GM19452 (cell line): ENCODE measurements around the gene KMT2C.

Experiments
- ATAC-seq: cut with Tn5 transposase; IDR thresholded peaks from one replicate; pipeline ENCODE4 v1.9.1; 2021; ENCODE audit not compliant: unreplicated experiment

KMT2C gene

DNA sequence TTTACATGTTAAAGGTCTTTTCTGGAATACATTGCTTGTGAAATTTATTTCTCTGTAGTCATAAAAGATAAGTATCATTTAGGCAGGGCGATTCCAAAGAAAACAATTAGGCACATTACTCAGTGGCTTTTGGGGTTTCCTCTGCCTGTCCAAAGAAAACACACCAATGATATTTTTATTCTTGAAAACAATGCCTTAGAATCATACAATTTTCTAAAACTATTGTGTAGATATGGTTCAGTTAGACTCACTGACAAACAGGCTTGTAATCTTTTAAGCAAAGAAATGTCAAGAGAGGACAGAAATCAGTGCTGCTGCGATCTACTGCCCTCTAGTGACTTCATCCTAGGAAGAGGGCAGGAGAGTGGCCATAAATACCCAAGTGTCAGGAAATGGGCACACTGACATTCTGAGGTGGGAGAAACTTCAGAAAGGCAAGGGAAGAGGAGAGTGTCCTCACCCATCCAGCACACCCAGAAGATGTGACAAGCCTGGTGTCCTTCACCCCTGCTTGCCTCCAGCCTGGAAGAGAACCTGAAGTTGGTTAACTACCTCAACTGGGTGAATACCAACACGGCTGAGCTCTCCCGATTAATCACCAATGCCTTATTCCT, 289.8 kb downstream of the KMT2C start:
- no peak for ATAC-seq

- no peak for ATAC-seq
Measured at GRCh38 chr7:152144557-152145245, 291.1 kb downstream of the KMT2C start.

DNA sequence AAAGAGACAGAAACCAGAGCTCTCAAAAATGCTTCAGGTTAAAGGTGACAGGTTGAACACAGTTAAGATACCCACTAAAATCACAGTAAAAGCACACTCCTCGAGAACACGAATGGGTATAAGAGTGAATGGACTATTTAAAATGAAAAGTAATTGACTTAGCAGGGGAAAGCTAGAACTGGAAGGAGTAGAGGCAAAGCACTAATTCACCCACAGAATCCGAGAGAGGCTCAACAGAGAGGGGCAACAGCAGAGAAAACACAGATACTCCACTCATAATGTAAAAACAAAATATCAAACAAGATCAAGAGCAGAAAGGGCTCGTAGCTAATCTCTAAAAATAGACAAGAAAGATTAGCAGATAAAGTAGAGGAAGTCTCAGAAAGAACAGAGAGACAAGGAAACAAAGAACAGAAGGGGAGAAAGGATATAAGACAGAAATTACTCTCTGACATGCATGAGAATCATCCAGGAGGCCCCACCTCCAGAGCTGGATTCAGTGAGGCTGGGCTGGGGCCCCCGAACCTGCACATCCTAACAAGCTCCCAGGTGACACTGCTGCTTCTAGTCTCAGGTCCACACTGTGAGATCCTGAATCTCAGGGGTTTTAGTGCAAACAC, 292.7 kb downstream of the KMT2C start:
- ATAC-seq = no peak

DNA sequence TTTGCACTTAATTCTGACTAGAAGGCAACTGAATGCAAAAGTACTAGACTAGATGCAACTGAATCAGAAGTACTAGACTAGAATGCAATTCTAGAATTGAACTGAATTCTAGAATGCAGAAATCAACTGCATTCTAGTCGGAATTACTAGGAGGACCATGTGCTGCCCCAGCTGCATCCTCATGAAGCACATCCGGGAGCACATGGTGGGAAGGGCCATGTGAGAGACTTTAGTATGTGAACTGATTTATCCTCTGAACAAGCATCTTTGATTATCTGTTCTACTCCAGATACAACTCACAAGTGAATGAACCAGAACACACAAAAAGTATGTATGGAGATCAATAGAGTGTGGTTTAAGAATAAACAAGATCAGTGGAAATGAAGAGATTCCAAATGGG, 295.2 kb downstream of the KMT2C start:
- no peak for ATAC-seq

GRCh38 chr7:152140067-152140466, 295.7 kb downstream of the KMT2C start:
- ATAC-seq = no peak

DNA sequence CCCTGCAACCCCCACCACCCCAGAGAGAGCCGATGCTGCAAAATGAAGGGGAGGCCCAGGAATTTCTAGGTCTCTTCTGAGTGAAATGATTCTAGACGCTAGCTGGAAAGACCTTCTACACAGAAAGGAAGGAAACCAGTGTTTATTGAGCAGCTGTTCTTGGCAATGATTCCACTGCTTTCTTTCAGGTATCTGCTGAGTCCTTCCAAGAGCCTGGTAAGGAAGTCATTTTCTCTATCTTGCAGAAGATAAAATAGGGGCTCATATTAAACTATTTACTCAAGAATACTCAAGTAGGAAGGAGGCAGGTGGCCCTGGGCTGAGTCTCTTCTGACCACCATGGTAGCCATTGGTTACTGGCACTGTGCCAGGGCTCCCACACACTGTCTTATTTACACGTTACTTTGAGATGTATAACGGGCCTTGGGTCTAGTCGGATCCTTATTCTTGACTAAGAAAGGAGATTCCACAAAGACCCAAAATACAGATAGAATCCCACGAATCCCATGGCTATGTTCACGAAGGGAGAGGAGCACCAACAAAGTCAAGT, 298.3 kb downstream of the KMT2C start:
- ATAC-seq = no peak

GRCh38 chr7:152136686-152137085, 299.1 kb downstream of the KMT2C start:
- ATAC-seq = no peak

- ATAC-seq = no peak
Measured at GRCh38 chr7:152133804-152134203, 302.0 kb downstream of the KMT2C start.

- ATAC-seq = no peak
Measured at GRCh38 chr7:152132812-152133211, 303.0 kb downstream of the KMT2C start.

DNA sequence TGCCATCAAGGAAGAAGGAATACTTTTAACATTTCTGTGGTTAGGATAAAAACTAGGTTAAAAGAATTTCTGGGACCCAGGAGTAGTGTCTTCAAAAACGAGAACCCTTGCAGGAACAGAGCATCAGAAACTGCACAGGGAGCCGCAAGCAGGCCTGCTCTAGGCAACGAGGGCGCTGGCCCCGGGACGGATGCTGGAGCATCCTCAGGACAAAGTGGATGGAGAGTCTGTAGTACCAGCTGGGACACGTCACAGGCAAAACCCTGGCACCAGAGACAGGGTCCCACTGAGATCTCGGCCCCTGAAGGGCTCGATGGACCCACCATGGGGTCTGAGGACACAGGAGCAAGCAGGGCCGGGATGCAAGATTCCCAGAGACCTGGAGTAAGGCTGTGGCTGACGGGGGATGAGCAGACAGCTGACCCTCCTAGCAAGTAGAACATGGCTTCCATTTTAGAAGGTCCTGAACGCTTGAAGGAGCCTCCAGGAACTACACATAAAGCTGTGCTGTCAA, 303.8 kb downstream of the KMT2C start:
- ATAC-seq = no peak

DNA sequence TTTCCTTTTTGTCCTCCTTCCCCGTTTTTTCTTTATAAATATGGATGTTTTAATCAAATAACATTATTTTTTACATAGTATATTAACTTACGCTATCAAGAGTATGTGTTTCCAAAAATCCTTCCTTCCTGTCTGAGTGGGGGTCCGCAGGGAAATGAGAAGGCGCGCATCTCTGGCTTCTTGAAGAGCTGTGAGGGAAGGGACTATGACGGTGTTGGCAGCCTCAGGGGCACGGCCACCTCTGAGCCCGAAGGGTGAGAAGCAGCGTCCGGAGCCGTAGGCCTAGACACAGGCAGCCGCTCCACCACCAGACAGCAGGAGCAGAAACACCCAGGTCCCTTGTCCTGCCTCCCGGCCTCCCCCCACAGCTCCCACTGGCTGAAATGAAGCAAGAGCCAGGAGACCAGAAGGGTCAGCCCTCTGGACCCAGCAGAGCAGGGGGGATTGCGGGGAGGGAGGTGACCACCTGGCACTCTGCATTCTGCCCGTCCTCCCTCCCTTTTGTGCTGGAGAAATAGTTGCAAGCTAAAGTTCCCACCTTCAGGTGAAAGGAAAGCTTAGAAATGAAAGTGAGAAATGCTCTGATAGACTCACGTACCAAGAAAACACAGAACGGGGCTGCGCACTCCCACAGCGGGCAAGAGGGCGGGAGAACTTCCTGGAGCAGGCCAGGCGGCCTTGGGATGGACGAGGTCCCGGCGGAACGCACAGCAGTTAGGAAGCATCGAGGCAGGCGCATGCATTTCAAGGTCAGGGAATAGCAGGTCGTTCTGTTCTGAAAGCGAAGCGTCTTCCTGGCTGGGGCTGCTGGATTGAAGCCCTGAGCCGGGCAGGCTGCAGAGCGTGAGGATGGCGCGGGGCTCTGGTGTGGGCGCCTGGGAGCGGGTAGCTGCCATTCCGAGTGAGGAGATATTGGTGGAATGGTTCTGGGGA, 304.9 kb downstream of the KMT2C start:
- ATAC-seq = no peak

- ATAC-seq = no peak
Measured at GRCh38 chr7:152129682-152130081, 306.1 kb downstream of the KMT2C start.

GRCh38 chr7:152128741-152129461, 306.9 kb downstream of the KMT2C start:
- ATAC-seq = no peak

- no peak for ATAC-seq
Measured at GRCh38 chr7:152128252-152128651, 307.6 kb downstream of the KMT2C start.

GRCh38 chr7:152127229-152127628, 308.6 kb downstream of the KMT2C start:
- ATAC-seq = no peak

GRCh38 chr7:152126741-152127140, 309.1 kb downstream of the KMT2C start:
- ATAC-seq = no peak

GRCh38 chr7:152122540-152122939, 313.3 kb downstream of the KMT2C start:
- ATAC-seq = no peak

DNA sequence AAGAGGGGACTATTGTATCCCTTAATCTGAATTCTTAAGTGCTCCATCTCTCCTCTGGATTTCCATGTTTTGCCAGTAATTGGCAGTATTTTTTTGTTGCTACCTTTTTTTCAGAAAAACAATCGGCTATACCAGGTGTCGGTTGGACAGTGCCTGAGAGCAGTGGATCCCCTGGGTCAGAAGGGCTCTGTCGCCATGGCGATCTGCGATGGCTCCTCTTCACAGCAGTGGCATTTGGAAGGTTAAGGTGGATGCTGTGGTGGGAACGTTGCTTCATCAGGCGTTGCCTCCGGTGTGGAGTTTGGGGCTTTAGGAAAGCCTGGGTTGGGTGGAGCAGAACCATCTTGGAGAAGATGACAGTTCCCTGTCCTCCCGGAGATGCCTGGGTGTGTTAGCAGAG, 314.4 kb downstream of the KMT2C start:
- no peak for ATAC-seq

DNA sequence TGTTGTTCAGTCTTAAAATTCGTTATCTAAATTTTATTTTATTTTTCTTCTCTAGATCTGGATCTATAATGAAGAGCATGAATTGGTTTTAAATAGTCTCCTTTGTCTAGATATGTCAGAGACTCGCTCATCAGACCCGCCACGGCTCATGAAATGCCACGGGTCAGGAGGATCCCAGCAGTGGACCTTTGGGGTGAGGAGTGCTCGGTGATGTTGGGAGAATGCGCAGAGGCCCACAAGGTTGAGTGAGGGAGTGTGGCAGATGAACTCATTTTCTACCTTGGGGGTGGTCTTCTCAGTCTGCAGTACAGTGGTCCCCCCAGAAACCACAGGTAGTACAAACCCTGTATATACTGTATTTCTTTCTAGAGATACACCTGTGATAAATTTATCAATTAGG, 315.0 kb downstream of the KMT2C start:
- no peak for ATAC-seq

DNA sequence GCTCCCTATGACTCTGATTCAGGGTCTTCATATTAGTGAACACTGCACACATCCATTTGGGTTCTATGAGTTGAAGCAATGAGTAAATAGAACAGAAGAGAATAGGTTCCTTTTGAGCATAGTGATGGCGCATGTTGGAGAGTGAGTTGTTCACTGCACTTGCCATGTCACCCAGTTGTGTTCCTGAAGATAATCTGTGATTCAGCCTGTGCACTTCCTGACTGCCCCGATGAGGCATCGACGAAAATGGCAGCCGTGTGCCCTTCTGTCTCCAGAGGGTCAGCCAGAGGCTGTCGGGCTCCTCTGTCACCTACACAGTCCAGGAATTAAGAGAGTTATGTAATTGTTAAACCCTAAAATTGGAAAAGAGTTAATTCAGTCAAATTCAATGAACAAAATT, 315.6 kb downstream of the KMT2C start:
- no peak for ATAC-seq
